Esophagus (tissue), 2 donors: ENCODE measurements around the gene KCNJ10. TPM values are rescaled to one million over a fixed set of nuclear protein-coding genes. Genes with fewer than 3 reads are reported as not detected.

Experiments
- H3K27ac ChIP-seq, 2 donors: one replicate each; pipeline ENCODE4 v1.5.1; 2013; ENCODE audit warnings: low read depth in 2 of 2, mild to moderate bottlenecking in 2 of 2, inconsistent platforms in 1 of 2, low read length in 1 of 2, moderate library complexity in 1 of 2
- H3K27me3 ChIP-seq, 2 donors: one replicate each; pipeline ENCODE4 v1.6.1; 2013; ENCODE audit warnings: low read length in 2 of 2, control low read depth in 1 of 2, mild to moderate bottlenecking in 1 of 2; ENCODE audit not compliant: insufficient read depth in 2 of 2, control insufficient read depth in 1 of 2
- H3K36me3 ChIP-seq, 2 donors: one replicate each; pipeline ENCODE4 v1.6.1; 2013; ENCODE audit warnings: low read length in 1 of 2; ENCODE audit not compliant: control insufficient read depth in 2 of 2, insufficient read depth in 2 of 2
- H3K4me1 ChIP-seq, 2 donors: one replicate each; pipeline ENCODE4 v1.6.1; 2013; ENCODE audit warnings: low read length in 1 of 2; ENCODE audit not compliant: control insufficient read depth in 2 of 2, insufficient read depth in 2 of 2
- H3K4me3 ChIP-seq, 2 donors: one replicate each; pipeline ENCODE4 v1.5.1; 2013; ENCODE audit warnings: low read length in 2 of 2, mild to moderate bottlenecking in 2 of 2, low read depth in 1 of 2, moderate library complexity in 1 of 2
- H3K9me3 ChIP-seq, 2 donors: one replicate each; pipeline ENCODE4 v1.6.1; 2013; ENCODE audit warnings: mild to moderate bottlenecking in 2 of 2, low read depth in 1 of 2, low read length in 1 of 2, moderate library complexity in 1 of 2; ENCODE audit not compliant: control insufficient read depth in 2 of 2, insufficient read depth in 1 of 2
- WGBS, 2 donors: extraction: QIAGEN DNeasy Blood & Tissue Kit; methylation state at CpG; one replicate each; pipeline ENCODE4 v1.1.7; 2013; 5-methylcytosine and 5-hydroxymethylcytosine counted together
- polyA plus RNA-seq, 2 donors: library from polyadenylated mRNA; stranded (reverse); fragments of 200-250 nt; gene quantifications; one replicate each; pipeline ENCODE4 v1.2.3, GENCODE V29; 2013
- donor health status: healthy with polysubstance abuse.
- donor health status: Bipolar disorder and iron deficiency.

Gene KCNJ10
- polyA plus RNA-seq, 2 donors = not detected

DNA sequence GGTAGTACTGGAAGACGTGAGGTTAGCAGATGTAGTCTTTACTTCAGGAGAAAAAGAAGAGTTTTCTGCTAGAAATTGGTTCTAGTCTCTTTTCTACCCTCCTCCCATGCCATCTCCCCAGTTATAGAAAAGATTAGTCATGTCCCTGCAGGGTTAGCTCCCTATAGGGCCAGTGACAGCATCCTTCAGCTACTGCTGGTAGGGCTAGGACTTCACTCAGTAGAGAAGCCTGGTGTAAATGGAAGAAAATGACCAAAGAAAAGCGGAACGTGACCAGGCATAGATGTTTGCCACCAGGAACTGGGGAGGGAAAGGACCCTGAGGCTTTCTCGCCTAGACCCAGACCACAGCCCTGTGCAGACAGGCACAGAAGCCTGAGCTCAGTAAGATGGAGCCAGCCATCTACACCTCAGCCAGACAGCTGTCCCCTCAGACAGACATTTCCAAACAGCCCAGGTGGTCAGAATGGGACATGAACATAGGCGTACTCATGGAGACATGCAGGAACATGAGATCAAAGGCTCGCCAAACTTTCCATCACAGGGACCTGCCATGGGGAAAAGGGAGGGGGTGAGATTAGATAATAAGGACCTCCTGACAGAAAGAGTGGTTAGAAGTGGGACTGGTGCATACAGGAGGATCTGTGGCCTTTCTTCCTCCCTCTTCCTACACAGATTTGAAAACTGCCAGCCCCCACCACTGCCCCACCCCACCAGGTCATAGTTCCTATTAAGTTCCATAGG, 92.4 kb downstream of the KCNJ10 start:
- no peaks in the 10 kb centered on the region for H3K4me1 ChIP-seq
- H3K9me3 ChIP-seq = peaks cover 0 to 2% of the 10 kb centered on the region in 2 donors
- no peaks in the 10 kb centered on the region for H3K27me3 ChIP-seq
- H3K36me3 ChIP-seq = peaks cover 0 to 3% of the 10 kb centered on the region in 2 donors
- H3K27ac ChIP-seq = no peak overlapping the region
- 81 to 84% methylated on average over 6 of the region's 6 CpGs for WGBS, 2 donors
- H3K4me3 ChIP-seq = no peak overlapping the region

DNA sequence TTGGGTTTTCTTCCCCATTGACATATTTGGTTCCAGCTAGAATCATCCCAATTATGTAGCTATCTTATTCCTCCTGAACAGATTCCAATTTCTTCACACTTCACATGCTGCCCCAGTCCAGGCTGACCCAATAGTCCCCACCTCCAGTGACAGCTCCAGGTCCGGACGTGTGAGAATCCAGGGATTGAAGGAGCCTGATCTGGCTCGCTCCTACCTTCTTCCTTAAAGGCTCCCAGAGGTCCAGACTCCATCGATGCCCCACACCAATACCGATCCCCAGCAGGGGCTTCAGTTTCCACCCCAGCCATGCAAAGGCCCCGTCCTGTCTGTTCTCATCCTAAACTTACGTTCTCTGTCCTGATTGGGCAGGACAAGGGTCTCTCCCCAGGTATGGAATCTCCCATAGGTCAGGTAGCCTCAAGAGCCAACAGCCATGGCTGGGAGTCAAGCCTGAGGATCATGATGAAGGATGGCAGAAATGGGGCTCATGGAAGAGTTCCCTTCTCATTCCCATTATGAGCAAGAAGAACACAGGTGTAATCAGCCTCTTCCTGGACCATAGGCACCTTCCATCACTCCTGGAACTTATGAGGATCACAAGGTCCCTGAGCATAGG, 95.5 kb downstream of the KCNJ10 start:
- Histone ChIP-seq H3K27me3 (no peaks in the 10 kb centered on the region), H3K27ac (no peak overlapping the region)
- whole genome bisulfite sequencing, 2 donors = 92 to 93% methylated on average over 7 of the region's 7 CpGs

GRCh38 chr1:159973350-159973940, 96.5 kb downstream of the KCNJ10 start:
- H3K4me3 ChIP-seq = no peak overlapping the region
- 87 to 91% methylated on average over 6 of the region's 6 CpGs for WGBS, 2 donors
- peaks cover 0 to 5% of the 10 kb centered on the region in 2 donors for H3K36me3 ChIP-seq
- no peaks in the 10 kb centered on the region for H3K27me3 ChIP-seq
- no peak overlapping the region for H3K27ac ChIP-seq
- H3K9me3 ChIP-seq = no peaks in the 10 kb centered on the region
- no peaks in the 10 kb centered on the region for H3K4me1 ChIP-seq

More for the DNA sequence above, 95.5 kb downstream of the KCNJ10 start:
- H3K36me3 ChIP-seq = peaks cover 0 to 5% of the 10 kb centered on the region in 2 donors
- H3K9me3 ChIP-seq = no peaks in the 10 kb centered on the region
- no peak overlapping the region for H3K4me3 ChIP-seq
- no peaks in the 10 kb centered on the region for H3K4me1 ChIP-seq

GRCh38 chr1:159972443-159973205, 97.3 kb downstream of the KCNJ10 start:
- no peaks in the 10 kb centered on the region for H3K27me3 ChIP-seq
- no peak overlapping the region for H3K27ac ChIP-seq
- H3K4me3 ChIP-seq = no peak overlapping the region
- H3K9me3 ChIP-seq = no peaks in the 10 kb centered on the region
- WGBS, 2 donors = 93% methylated on average over 8 of the region's 8 CpGs
- H3K4me1 ChIP-seq = no peaks in the 10 kb centered on the region
- peaks cover 0 to 5% of the 10 kb centered on the region in 2 donors for H3K36me3 ChIP-seq

DNA sequence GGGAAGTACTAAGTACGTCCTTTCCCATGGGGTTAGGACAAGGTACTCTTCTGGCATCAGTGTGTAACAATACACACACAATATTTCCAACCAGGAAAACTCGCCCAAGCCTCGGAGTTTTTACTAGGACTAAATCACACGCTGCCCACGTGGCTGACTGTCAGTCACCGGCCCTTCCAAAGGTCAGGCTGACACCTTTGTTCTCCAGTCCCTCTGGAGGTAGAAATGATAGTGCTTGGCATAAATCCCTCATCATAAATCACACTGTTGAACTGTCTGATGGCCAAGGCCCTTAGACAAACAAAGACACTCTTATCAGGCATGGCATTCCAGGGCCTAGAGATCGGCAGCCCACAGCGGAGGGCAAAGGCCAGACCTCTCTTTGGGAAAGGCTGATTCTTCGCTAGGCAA, 99.0 kb downstream of the KCNJ10 start:
- Histone ChIP-seq H3K27me3 (no peaks in the 10 kb centered on the region), H3K4me3 (no peak overlapping the region), H3K27ac (no peak overlapping the region), H3K4me1 (no peaks in the 10 kb centered on the region), H3K9me3 (no peaks in the 10 kb centered on the region), H3K36me3 (peaks cover 0 to 5% of the 10 kb centered on the region in 2 donors)
- WGBS, 2 donors = 57 to 70% methylated on average over 9 of the region's 9 CpGs

GRCh38 chr1:159968901-159969300, 101.1 kb downstream of the KCNJ10 start:
- Histone ChIP-seq H3K36me3 (peaks cover 0 to 5% of the 10 kb centered on the region in 2 donors), H3K27ac (no peak overlapping the region), H3K9me3 (no peaks in the 10 kb centered on the region), H3K27me3 (no peaks in the 10 kb centered on the region), H3K4me3 (no peak overlapping the region), H3K4me1 (no peaks in the 10 kb centered on the region)
- 91 to 92% methylated on average over 3 of the region's 3 CpGs for WGBS, 2 donors

- no peaks in the 10 kb centered on the region for H3K27me3 ChIP-seq
- WGBS, 2 donors = 84 to 88% methylated on average over 2 of the region's 2 CpGs
These were observed 104.7 kb downstream of the KCNJ10 start for GRCh38 chr1:159965263-159965662.

GRCh38 chr1:159964144-159964543, 105.8 kb downstream of the KCNJ10 start:
- no peak overlapping the region for H3K27ac ChIP-seq
- no peaks in the 10 kb centered on the region for H3K9me3 ChIP-seq
- H3K36me3 ChIP-seq = no peaks in the 10 kb centered on the region
- 43 to 55% methylated on average over 3 of the region's 3 CpGs for WGBS, 2 donors
- H3K27me3 ChIP-seq = no peaks in the 10 kb centered on the region
- no peak overlapping the region for H3K4me3 ChIP-seq
- peaks cover 0 to 2% of the 10 kb centered on the region in 2 donors for H3K4me1 ChIP-seq

More at GRCh38 chr1:159965263-159965662, 104.7 kb downstream of the KCNJ10 start:
- no peaks in the 10 kb centered on the region for H3K36me3 ChIP-seq
- H3K9me3 ChIP-seq = no peaks in the 10 kb centered on the region
- H3K27ac ChIP-seq = no peak overlapping the region
- no peak overlapping the region for H3K4me3 ChIP-seq
- H3K4me1 ChIP-seq = no peaks in the 10 kb centered on the region

GRCh38 chr1:159962176-159962575, 107.8 kb downstream of the KCNJ10 start:
- H3K9me3 ChIP-seq = no peaks in the 10 kb centered on the region
- peak overlapping the region; percentile 62 to 90 for H3K27ac ChIP-seq
- WGBS, 2 donors = 86 to 90% methylated on average over 11 of the region's 11 CpGs
- no peaks in the 10 kb centered on the region for H3K27me3 ChIP-seq
- H3K4me3 ChIP-seq = peak overlapping the region; percentile 3 to 35
- H3K4me1 ChIP-seq = peaks cover 0 to 4% of the 10 kb centered on the region in 2 donors
- no peaks in the 10 kb centered on the region for H3K36me3 ChIP-seq
